Measurements from ENCODE around the gene VPS26C.

GRCh38 chr21:37292041-37292440 is 24.9 kb upstream of the VPS26C start:
- no peak for TF ChIP-seq POLR2AphosphoS5 (IDR thresholded peaks at IDR 0.05)
- TF ChIP-seq POLR2A (IDR thresholded peaks at IDR 0.05) = no peak
- no peak for TF ChIP-seq CTCF (IDR thresholded peaks at IDR 0.05)
